Activated CD8-positive, alpha-beta memory T cell treated with anti-CD3 and anti-CD28 coated beads for 4 hours (primary cell): ENCODE measurements around the gene SPRY4.
"Not testable (repeated sequence)": the region's sequence is repeated elsewhere in the genome, so short reads cannot be mapped to it uniquely, and the experiment has no call there.

Experiments
- DNase-seq, 2 donors: peaks; one replicate each; pipeline ENCODE4 v3.0.0-alpha.2; 2020; ENCODE audit warnings: low read depth in 2 of 2

Gene SPRY4

DNA sequence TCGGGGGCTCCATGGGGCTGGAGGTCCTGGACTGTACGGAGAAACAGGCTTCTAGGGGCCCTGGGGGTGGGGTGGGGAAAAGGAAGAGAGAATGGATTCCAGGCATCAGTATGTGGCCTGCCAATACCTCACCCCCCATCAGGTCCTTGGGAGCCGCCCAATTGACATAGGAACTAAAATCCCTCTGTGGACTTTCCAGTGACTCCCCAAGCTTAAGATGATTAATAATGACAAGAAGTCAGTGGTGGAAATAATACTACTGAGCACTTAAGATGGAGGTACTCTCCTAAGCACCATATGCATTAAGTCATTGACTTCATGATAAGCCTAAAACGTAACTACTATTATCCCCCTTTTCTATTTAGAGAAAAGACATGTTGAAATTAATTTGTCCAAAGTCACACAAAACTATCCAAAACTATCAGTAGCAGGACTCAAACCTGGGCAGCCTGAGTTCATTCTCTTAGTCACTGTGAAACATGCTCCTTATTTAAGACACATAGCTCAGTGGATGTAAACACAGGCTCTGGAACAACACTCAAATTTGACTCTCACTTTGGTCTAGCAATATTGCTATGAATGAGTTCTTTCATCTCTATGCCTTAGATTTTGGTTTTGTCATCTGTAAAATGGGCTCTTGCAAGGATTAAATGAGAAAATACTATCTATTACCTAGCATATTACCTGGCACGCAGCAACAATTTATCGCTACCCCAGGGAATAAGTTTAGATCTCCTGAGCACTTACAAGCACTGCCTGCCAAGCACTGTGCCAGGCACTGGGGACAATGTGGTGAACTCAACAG lies 9.5 kb downstream of the SPRY4 start:
- DNase-seq, result no peak

DNA sequence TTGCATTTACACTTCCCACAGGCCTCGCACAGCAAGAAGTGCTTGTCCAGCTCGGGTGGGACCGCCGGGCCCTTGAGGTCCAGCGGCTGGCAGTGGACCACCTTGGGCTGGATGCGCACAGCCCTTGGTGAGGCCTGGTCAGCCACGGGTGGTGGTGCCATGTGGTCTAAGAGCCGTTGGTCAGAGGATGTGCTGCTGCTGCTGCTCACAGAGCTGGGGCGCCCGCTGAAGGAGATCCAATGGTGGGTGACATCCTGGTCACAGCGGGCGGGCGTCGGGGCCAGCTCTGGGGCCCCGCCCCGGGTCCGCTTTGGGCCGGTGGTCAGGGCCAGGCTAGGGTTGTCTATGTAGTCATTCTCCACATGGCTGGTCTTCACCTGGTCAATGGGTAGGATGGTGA lies 10.2 kb downstream of the SPRY4 start:
- no peak for DNase-seq

DNA sequence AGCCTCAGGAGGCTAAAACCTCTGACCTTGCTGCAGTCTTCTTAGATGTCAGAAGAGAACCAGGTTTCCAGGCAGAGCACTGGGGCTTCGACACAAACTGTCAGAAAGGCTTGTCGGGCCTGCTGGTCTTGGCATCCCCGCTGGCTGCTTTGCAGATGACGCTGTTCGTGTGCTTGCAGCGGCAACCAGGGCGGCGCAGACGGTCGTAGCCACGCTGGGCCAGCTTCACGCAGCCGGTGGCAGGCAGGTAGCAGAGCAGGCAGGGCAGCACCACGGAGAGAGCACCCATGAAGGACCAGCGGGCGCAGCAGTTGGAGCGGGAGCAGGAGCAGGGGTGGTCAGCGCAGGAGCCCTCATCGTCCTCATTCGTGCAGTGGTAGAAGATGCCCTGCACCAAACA lies 10.7 kb downstream of the SPRY4 start:
- no peak for DNase-seq

DNA sequence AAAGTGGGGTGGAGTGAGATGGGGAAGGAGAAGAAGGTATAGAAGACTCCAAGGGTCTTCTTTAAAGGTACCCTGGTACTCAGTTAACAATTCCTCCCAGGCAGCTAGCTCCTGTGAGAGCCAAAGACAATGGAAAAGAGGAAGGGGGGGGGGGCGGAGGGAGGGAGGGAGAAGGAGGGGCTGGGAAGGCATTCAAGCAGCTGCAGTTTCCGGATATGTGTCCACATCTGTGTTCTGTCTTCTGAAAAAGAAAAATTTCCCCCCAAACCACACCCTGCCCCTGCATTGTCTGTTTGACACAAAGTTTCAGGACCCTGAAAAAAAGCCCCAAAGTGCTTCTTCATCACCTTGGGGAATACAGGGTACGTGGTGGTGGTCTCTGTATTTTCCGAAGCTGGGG lies 11.1 kb downstream of the SPRY4 start:
- no peak for DNase-seq

DNA sequence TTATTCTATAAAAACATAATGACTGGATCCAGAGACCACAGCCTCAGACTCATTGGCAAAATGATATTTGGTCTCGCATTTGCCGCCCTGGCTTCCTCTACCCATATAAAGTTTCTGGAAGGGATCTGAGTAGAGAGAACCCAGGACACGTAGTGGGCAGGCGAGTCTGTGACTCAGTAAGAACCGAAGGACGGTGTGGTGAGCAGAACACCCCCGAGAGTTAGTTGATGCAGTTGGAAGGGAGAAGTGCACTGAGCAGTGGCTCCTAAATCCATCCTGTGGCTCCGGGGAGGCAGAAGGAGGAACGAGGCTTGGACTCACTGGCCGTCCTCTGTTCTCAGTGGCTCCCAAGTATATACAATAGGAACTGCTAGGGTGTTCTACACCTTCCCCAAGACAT lies 11.5 kb downstream of the SPRY4 start:
- no peak for DNase-seq

DNA sequence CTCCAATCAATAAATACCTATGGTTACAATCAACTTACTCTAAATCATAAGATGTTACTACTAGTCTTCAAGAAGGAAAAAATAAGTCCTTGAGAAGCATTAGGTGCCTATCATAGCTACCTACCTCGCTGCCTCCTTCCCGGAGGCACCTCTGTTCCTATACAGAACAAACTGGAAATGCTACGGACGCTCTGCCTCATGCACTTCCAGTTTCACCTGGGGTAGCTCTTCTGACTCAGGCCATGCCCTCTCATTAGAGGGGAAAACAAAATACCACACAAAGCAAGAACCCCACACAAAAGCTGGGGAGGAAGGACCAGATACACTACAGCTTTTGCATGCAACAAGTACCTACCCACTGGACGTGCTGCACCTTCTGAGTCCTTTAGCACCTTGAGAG lies 12.4 kb downstream of the SPRY4 start:
- DNase-seq, result no peak

DNA sequence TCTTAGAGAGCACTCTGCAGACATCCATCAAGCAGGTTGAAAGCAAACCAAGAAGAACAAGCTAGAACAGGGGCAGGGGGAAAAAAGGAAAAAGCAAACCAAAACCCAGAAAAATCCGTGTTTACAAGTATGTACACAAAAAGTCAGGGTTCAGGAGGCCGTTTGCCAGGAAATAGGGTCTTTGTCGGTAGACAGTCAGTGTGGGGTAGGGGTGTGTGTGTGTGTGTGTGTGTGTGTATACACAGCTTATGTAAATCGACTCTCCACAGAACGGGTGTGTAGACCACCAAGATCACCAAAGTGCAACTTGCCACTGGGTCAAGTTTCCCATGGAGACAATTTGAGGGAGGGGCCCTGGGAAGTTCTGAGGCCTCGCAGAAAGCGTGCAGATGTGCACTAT lies 13.1 kb downstream of the SPRY4 start:
- DNase-seq, result no peak

DNA sequence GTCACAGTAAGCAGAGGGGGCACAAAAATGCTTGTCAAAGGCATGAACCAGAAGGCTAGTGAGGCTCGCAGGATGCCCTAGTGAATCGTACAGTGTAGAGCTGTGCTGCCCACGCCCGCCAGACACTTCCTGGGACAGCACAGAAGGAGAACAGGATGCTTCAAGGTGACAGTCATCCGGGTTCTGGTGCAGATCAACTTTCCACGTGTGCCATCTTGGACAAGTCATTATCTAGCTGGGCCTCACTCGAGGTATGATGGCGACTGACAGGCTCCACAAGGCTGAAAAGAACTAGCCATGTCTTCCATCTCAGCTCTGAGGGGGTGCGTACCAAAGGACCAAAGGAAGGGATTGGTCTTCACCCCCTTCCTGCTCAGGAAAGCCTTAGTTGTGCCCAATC lies 14.0 kb downstream of the SPRY4 start:
- no peak for DNase-seq

DNA sequence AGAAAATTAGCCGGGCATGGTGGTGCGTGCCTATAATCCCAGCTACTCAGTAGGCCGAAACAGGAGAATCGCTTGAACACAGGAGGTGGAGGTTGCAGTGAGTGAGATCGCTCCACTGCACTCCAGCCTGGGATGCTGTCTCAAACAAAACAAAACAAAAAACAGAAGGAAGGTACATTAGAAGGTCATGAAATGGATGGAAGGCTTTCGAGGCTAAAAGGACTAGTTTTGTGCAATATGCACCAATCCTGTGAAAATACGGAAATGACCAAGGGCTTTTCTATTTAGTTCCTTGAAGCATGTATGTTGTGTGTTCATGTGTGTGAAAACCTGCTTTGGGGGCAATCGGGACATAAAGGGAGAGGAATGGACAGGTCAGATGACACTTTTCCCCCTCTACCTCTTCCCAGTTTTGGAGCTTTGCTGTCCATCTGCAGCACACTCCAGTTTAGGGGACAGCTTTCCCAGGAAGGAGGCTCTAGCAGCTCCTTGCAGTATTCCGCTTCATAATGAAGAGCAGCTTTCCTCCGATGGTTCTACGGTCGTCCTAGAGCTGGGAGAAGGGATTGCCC lies 15.0 kb downstream of the SPRY4 start:
- no peak for DNase-seq

DNA sequence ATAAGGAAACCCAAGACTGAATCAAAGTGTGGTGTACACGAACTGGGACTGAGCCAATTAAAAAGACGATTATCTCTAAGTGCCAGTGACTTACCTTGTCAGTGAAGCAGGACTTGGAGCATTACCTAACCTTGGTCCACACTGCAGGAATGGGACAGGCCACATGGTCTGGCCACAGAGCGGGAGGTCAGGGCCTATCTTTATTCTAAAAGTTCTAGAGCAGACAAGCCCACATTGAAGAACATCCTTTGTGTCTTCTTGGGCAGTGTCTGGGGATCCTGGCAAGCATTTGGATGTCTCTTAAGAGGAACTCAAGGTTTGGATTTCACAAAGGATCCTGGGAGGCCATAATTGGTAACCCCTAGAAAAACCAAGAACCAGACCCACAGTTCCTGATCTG lies 16.5 kb downstream of the SPRY4 start:
- no peak for DNase-seq

DNA sequence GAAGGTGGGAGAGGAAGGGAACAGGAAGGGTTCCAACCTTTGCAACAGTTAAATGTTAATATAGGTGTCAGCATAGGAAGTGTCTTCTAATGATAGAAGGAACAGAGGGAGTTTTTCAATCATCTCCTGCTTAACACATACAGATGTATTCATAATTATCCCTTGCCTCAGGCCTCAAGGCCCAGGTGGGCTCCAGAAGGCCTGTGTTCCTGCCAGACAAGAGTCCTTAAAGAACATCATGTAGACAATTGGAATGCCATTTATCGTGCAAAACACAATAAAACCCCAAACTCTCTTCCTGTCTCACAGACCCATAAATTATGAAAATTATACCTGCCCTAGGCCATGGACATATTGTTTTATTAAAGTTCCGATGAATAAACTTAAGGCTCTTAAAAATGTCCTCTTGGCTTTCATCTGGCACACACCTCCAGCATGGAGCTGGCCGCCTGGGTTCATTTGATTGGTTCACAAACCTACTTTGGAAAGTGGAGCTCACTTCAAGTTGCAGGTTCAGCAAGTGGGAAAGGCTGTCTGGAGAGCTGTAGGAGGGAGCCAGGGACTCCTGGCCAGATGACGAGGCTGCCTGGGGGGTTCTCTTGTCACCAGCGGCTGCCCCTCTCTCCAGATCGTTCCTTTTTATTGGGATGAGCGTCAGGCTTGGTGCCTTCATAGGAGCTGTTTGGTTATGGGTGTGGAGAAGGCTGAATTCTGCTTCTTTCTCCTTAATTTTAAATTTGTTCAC lies 17.5 kb downstream of the SPRY4 start:
- DNase-seq, result no peak

DNA sequence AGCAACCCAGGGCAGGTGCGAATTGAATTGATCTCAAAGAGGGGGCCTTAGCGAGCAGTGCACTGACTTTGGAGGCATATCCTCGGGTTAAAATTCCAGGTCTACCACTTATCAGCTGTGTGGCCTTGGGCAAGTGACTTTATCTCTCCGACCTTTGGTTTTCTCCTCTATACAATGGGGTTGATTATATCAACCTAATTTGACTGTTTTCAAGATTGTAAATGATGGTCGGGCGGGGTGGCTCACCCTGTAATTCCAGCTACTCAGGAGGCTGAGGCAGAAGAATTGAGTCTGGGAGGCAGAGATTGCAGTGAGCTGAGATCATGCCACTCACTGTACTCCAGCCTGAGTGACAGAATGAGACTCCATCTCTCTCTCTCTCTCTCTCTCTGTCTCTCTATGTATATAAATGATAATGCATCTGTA lies 18.7 kb downstream of the SPRY4 start:
- no peak for DNase-seq

DNA sequence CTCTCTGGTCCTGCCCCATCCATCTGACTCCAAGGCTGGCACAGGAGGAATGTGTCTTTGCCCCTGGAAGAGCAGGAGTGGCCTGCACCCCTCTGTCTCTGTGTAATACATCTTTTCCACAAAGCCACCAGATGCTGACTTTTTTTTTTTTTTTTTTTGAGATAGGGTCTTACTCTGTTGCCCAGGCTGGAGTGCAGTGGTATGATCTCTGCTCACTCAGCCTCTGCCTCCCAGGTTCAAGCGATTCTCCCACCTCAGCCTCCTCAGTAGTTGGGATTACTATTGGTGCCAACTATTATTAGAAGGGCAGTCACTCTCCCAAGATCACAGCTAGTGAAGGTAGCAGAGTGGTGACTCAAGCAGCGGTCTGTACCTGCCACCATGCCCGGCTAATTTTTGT lies 19.6 kb downstream of the SPRY4 start:
- DNase-seq, result no peak

DNA sequence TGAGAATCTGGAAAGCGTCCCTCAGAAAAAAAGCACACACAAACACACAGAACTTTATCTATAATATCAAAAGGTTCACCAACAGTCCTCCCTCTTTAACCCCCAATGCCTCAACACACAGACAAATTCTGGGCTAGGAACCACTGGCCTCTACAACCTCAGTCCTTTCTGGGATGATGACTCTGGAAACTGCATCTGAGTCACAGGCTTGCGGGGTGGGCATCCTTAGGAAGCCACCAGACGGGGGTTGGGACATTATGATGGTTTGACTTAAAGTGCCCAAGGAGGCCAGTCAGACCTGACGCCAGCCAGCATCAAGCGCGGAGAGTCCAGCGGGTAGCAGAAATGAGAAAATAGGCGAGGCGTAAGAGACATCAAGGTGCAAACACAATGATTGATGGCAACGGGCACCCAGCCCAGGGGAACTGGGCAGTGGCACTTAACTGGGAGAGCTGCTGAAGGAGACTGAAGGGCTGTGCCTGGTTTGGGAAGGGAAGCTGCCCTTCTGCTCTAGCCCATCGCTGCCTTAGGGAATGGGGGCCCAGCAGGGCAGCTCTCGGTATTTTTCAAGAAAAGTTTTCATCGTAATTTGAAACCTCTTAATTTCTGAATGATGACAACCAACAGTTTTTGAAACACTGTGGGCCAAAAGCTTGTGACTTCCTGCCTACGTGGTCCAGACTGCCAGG lies 20.7 kb downstream of the SPRY4 start:
- DNase-seq, result no peak

DNA sequence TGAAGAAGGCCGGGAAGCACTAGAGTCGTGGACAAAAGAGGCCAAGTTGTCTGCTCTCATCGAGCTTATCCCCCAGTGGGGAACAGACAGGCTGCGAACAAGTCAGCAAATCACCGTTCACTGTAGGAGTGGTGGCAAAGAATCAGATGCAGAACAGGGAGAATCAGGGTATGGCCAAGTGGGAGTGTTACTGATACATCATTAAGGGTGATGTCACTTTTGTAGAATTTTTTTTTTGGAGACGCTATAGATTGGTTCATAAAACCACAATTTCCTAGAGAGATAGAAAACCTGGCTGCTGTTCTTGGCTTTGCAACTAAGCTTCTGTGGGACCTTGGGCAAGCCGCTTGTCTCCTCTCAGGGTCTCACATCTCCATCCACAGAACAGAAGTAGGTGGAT lies 21.3 kb downstream of the SPRY4 start:
- DNase-seq, result no peak

DNA sequence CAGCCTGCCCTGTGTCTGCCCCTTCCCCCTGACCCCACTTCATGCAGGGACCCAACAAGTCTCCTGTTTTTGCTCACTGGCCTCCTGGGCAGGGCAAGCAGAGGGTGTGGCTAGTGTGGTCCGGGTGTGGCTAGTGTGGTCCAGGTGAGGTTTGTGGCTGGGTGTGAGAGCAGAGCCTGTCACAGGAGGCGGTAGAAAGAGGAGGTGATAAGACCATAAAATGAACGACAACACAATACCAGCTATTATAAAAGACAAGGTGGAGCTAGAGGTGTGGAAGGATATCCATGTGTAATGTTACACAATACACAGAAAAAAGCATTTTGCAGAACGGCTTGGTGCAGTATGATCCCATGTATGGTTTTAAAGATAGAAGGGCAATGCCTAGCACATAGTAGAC lies 23.3 kb downstream of the SPRY4 start:
- no peak for DNase-seq

DNA sequence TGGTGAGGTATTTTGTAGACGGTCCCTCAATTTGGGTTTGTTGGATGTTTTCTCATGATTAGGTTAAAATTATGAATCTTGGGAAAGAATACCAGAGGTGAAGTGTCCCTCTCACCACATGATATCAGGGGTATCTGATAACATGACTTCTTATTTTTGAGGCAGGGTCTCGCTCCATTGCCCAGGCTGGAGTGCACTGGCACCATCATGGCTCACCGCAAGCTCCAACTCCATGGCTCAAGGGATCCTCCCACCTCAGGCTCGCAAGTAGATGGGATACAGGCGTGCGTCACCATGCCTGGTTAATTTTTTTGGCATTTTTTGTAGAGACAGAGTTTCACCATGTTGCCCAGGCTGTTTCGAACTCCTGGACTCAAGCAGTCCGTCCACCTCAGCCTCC lies 24.1 kb downstream of the SPRY4 start:
- no peak for DNase-seq

DNA sequence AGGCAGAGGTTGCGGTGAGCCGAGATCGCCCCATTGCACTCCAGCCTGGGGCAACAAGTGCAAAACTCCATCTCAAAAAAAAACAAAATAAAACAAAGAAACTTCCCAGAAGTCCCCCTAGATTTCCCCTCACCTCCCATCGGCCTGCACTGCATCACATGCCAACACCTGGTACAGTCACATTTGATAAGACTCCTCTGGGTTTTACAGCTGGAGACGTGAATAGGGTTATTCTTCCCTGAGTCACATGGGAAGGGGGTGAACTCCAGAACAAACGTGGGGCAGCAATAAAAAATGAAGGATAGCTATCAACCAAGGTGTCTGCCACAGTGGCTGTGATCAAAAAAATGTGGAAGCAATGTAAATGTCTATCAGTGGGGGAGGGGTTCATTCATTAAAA lies 26.0 kb downstream of the SPRY4 start:
- DNase-seq, result no peak

DNA sequence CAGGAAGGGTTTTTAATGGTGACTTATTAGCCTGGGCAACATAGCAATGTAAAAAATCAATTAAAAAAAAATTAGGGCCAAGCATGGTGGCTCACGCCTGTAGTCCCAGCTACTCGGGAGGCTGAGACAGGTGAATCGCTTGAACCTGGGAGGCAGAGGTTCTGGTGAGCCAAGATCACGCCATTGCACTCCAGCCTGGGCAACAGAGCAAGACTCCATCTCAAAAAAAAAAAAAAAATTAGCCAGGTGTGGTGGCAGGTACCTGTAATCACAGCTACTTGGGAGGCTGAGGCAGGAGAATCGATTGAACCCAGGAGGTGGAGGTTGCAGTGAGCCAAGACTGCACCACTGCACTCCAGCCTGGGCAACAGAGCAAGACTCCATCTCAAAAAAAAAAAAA lies 27.0 kb downstream of the SPRY4 start:
- DNase-seq, result not testable (repeated sequence)

DNA sequence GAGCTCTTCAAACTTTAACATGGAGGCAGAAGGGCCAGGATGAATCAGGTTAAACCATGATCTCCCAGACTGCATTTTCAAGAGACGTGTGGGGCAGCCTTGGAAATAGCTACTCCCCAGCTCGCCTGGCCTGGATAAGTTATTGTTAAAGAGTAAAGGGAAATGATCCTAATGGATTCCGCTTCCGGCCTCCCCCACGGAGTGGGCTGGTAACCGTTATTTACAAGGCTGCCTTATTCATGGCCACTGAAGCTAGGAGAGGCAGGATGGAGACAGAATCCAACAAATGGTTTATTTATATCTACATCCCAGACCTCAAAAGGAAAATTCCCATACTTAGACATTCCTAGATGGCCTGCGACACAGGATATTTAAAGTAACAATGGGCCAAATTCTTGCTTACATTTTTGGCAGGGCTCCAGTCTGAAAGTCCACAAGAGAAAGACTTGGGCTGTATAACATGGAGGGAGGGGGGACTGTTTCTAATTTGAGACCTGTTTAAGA lies 27.9 kb downstream of the SPRY4 start:
- no peak for DNase-seq

DNA sequence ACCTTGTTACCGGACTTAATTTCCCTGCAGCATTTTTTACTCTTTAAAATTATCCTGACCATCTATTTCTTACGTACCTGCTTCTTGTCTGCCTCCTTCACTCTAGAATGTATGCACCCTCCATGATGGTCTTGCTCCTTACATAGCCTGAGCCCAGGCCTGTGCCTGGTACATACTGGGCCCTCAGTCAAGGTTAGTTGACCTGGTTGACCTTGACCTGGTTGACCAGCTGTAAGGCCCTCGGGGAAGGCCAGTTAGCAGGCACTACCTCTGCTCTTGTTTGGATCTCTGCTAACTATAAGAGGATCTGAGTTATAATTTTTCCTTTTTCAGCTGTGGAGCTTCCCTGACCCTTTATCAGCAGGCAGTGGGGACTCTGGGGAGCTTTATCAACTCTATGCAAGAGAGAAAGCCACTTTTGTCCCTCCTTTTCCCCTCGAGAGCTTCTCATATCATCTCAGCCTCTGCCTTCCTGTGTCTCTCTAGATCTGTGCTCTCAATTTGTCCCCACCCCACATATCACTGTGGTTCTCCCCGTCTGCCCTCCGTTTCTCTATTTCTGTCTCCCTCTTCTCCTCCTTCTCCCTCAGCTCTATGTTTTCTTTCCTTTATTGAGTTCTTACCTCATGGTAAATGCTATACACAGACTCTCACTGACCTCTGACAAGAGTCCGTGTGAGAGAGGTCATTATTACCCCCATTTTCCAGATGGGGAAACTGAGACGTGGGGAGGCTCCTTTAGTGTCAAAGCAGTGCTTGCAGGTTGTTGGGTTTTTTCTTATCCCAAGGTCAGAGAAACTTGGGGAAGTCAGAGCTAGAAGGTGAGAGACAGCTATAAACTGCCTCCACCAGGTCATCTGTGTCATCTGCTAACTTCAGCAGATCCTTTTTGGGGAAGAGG lies 28.6 kb downstream of the SPRY4 start:
- no peak for DNase-seq
